Esophagus (tissue), 2 donors: Measurements from ENCODE around the gene GSG1L2. TPM values are rescaled to one million over a fixed set of nuclear protein-coding genes. Genes with fewer than 3 reads are reported as not detected.

Experiments
- H3K27ac ChIP-seq, 2 donors: one replicate each; pipeline ENCODE4 v1.5.1; 2013; ENCODE audit warnings: low read depth in 2 of 2, mild to moderate bottlenecking in 2 of 2, inconsistent platforms in 1 of 2, low read length in 1 of 2, moderate library complexity in 1 of 2
- H3K27me3 ChIP-seq, 2 donors: one replicate each; pipeline ENCODE4 v1.6.1; 2013; ENCODE audit warnings: low read length in 2 of 2, control low read depth in 1 of 2, mild to moderate bottlenecking in 1 of 2; ENCODE audit not compliant: insufficient read depth in 2 of 2, control insufficient read depth in 1 of 2
- H3K36me3 ChIP-seq, 2 donors: one replicate each; pipeline ENCODE4 v1.6.1; 2013; ENCODE audit warnings: low read length in 1 of 2; ENCODE audit not compliant: control insufficient read depth in 2 of 2, insufficient read depth in 2 of 2
- H3K4me1 ChIP-seq, 2 donors: one replicate each; pipeline ENCODE4 v1.6.1; 2013; ENCODE audit warnings: low read length in 1 of 2; ENCODE audit not compliant: control insufficient read depth in 2 of 2, insufficient read depth in 2 of 2
- H3K4me3 ChIP-seq, 2 donors: one replicate each; pipeline ENCODE4 v1.5.1; 2013; ENCODE audit warnings: low read length in 2 of 2, mild to moderate bottlenecking in 2 of 2, low read depth in 1 of 2, moderate library complexity in 1 of 2
- H3K9me3 ChIP-seq, 2 donors: one replicate each; pipeline ENCODE4 v1.6.1; 2013; ENCODE audit warnings: mild to moderate bottlenecking in 2 of 2, low read depth in 1 of 2, low read length in 1 of 2, moderate library complexity in 1 of 2; ENCODE audit not compliant: control insufficient read depth in 2 of 2, insufficient read depth in 1 of 2
- WGBS, 2 donors: extraction: QIAGEN DNeasy Blood & Tissue Kit; methylation state at CpG; one replicate each; pipeline ENCODE4 v1.1.7; 2013; 5-methylcytosine and 5-hydroxymethylcytosine counted together
- polyA plus RNA-seq, 2 donors: library from polyadenylated mRNA; stranded (reverse); fragments of 200-250 nt; gene quantifications; one replicate each; pipeline ENCODE4 v1.2.3, GENCODE V29; 2013
- donor health status: healthy with polysubstance abuse.
- donor health status: Bipolar disorder and iron deficiency.

GSG1L2 gene
- polyA plus RNA-seq, 2 donors, result not detected

DNA sequence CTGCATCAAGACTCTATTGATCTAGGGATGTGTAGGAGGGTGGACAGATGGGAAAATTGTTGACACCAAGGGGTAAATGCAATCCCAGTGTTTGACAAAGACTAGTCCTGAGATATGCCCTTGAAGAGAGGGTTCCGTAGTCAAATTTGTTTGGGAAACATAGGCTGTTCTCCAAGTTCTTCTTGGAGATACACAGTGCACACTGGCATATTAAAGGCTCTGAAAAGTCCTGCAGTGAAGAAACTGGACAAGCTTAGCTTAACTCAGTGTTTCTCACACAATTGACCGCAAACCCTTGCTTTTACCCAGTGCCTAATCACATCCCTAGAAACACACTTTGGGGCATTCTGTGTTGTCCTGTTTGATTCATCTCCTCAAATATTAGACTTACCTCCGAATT lies 41.3 kb downstream of the GSG1L2 start:
- no peaks in the 10 kb centered on the region for H3K4me1 ChIP-seq
- H3K9me3 ChIP-seq, result no peaks in the 10 kb centered on the region
- 78 to 87% methylated on average over 3 of the region's 3 CpGs for WGBS, 2 donors
- H3K27me3 ChIP-seq, result no peaks in the 10 kb centered on the region
- no peak overlapping the region for H3K27ac ChIP-seq
- no peak overlapping the region for H3K4me3 ChIP-seq
- no peaks in the 10 kb centered on the region for H3K36me3 ChIP-seq

DNA sequence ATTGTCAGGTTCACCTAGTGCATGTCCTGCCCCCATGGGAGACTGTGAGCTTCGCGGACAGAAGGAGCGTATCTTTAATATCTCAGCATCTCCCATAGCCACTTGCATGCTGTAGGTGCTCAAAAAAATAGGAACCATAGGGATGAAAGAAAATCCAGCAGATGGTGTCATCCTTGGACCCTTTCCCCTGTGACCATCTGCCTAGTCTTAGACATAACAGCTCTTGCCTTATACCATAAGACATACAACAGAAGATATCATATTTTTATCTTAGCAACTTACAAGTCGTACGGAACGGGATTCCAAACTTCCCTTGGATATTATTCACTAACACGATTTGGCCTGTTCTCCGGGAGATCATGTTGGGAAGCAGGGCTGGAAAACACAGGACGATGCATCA lies 45.0 kb downstream of the GSG1L2 start:
- Histone ChIP-seq H3K9me3 (no peaks in the 10 kb centered on the region), H3K27ac (no peak overlapping the region), H3K4me3 (no peak overlapping the region), H3K36me3 (no peaks in the 10 kb centered on the region), H3K4me1 (no peaks in the 10 kb centered on the region), H3K27me3 (no peaks in the 10 kb centered on the region)
- 89 to 91% methylated on average over 9 of the region's 9 CpGs for WGBS, 2 donors

DNA sequence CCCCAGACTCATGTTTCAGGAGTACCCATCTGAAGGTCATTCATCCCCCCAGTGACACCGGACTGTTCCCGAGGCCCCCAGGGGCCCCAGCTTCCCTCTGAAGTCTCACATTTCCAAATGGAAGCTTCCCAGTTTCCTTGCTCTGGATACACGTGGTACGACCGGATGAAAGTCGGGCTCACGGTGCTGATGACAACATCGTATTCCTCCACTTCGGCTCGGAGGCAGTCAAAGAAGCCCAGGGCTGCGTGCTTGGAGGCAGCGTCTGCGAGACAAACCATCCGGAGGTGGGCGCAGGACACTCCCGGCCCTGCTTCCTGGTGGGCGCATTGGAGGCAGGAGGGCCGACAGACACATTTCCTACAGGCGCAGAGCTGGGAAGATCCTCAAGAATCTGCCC lies 49.2 kb downstream of the GSG1L2 start:
- no peak overlapping the region for H3K4me3 ChIP-seq
- H3K9me3 ChIP-seq, result no peaks in the 10 kb centered on the region
- no peak overlapping the region for H3K27ac ChIP-seq
- H3K36me3 ChIP-seq, result no peaks in the 10 kb centered on the region
- H3K27me3 ChIP-seq, result no peaks in the 10 kb centered on the region
- WGBS, 2 donors, result 76 to 81% methylated on average over 19 of the region's 19 CpGs
- no peaks in the 10 kb centered on the region for H3K4me1 ChIP-seq

DNA sequence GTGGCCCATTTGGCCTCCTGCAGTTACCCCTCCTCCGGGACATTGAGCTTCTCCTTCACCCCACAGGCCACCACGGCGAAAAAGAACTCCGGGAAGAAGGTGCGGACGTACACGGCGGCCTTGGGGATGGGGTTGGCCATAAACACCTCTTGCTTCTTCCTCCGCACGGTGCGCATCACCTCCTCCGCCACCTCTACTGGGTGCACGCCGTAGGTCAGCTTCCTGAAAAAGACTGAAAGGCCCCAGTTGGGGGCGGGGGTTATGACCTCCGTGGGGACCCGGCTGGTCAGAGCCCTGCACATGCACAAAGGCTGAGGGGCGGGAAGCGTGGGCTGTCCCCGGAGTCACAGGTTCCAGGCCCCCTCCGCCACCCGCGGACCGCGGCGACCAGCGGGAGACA lies 50.4 kb downstream of the GSG1L2 start:
- Histone ChIP-seq H3K4me1 (no peaks in the 10 kb centered on the region), H3K4me3 (no peak overlapping the region), H3K27ac (no peak overlapping the region), H3K36me3 (no peaks in the 10 kb centered on the region), H3K9me3 (no peaks in the 10 kb centered on the region), H3K27me3 (no peaks in the 10 kb centered on the region)
- 92 to 94% methylated on average over 27 of the region's 27 CpGs for WGBS, 2 donors

DNA sequence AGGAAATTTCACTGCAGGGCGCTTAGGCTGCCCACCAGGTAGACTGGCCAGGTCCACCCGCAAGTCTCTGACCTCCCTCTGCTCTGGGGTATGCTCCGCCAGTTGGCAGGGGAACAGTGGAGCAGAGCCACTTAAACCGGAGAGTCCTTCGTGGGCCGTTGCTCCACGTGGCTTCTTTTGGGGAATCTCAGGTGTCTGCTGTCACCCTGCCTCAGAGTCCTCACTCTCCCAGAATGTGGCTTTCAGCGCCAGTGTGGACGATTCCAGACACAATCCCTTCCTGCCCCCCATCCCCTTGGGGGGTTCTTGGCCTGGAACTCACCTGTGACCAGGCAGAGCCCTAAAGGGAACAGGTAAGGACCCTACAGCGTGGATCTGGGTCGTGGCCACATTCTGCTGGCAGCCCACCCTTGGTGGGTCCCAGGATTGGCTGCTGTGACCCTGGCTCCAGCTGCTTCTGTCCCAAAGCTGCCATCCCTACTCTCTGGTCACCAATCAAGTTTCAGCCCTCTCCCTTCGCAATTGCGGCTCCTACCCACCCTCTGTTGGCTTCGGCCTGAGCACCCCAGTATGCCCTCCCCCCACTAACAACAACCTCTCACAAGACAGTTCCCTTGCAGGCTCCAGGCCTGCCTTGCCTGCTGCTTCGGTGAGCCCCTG lies 52.7 kb downstream of the GSG1L2 start:
- WGBS, 2 donors, result 78 to 81% methylated on average over 15 of the region's 15 CpGs
- H3K27ac ChIP-seq, result no peak overlapping the region
- no peaks in the 10 kb centered on the region for H3K4me1 ChIP-seq
- no peaks in the 10 kb centered on the region for H3K36me3 ChIP-seq
- no peaks in the 10 kb centered on the region for H3K9me3 ChIP-seq
- no peaks in the 10 kb centered on the region for H3K27me3 ChIP-seq
- no peak overlapping the region for H3K4me3 ChIP-seq

DNA sequence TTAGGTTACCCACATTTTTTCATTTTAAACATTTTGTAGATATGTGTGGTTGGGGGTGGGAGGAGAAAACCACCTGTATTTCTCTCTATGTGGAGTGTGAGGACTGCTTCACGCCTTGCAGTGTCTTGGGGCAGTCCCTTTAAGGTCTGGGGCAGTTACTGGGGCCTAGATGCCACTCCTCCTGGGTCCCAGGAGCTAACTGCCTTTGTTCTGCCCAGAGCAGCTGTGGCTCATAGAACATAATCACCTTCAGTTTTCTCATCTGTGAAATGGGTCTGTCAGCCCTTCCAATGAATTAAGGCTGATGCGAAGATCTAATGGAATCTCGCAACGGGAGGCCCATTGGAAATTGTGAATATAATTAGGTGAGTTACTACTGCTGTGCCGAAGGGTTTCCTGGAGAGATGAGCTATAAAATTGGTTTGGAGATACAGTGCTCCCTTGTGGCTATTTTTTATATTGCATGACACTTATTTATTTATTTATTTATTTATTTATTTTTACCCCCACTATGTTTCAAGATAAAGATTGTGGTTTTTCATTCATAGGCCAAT lies 53.4 kb downstream of the GSG1L2 start:
- Histone ChIP-seq H3K9me3 (no peaks in the 10 kb centered on the region), H3K4me3 (no peak overlapping the region), H3K36me3 (no peaks in the 10 kb centered on the region), H3K27me3 (no peaks in the 10 kb centered on the region), H3K4me1 (no peaks in the 10 kb centered on the region), H3K27ac (no peak overlapping the region)
- WGBS, 2 donors, result 30 to 40% methylated on average over 5 of the region's 5 CpGs

DNA sequence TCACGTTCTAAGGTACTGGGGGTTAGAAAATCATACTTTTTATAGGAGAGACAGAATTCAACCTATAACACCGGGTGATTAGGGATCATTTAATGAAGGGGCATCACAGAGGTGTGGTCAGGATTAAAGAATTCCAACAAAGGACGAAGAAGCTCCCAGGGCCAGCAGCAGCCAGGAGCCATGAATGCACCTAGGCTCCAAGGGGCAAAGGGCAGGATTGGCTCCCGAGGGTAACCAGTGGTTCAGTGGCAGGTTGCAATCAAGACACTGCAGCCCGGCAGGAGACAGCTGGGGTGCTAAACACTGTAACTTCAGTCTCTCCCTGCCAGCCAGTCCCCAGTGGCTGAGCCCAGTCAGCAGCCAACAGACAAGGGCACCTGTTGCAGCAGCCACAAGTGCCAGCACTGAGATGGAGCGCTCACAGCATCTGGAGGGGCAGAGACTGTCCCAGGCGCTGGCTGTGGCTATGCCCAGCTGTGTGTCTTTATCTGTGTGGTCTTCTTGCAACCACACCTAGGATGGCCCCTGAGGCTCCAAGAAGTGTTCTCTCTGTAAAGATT lies 54.4 kb downstream of the GSG1L2 start:
- Histone ChIP-seq H3K27me3 (no peaks in the 10 kb centered on the region), H3K4me1 (no peaks in the 10 kb centered on the region), H3K27ac (no peak overlapping the region), H3K4me3 (no peak overlapping the region), H3K36me3 (no peaks in the 10 kb centered on the region), H3K9me3 (no peaks in the 10 kb centered on the region)
- 72 to 85% methylated on average over 7 of the region's 7 CpGs for WGBS, 2 donors

DNA sequence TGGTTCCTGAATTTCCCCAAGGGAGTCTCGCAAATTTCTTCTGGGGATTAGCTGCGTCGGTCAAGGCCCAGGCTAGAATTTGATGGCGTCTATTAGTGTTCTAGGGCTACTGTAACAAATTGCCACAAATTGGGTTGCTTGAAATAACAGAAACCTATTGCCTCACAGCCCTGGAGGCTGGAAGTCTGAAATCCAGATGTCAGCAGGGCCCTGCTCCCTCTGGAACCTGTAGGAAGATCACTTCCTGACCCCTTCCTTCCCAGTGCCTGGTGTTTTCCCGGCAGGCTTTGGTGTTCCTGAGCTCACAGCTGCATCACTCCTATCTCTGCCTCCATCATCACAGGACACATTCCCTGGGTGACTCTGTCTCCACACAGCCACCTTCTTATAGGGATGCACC lies 54.9 kb downstream of the GSG1L2 start:
- Histone ChIP-seq H3K27ac (no peak overlapping the region), H3K4me1 (no peaks in the 10 kb centered on the region), H3K4me3 (no peak overlapping the region), H3K36me3 (no peaks in the 10 kb centered on the region), H3K9me3 (no peaks in the 10 kb centered on the region), H3K27me3 (no peaks in the 10 kb centered on the region)
- WGBS, 2 donors, result 69 to 72% methylated on average over 5 of the region's 5 CpGs

DNA sequence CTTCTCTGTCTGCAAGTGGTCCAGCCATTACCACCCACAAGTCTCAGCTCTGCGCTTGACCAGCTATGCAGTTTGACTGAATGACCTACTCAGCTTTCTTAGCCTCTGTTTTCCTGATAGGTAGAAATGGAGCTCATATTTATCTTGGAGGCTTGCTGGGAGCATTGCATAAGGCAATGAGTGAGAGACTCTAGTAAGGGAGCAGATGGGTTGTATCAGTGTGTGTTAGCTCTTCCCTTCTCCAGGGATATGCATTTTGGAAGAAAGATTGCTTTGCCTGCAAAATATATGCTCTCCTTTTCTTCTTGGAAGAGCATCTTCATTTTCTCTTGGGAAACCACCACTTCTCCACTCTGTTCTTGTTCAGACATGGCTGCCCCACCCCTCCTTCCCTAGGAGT lies 56.6 kb downstream of the GSG1L2 start:
- H3K4me1 ChIP-seq, result no peaks in the 10 kb centered on the region
- H3K9me3 ChIP-seq, result no peaks in the 10 kb centered on the region
- no peaks in the 10 kb centered on the region for H3K27me3 ChIP-seq
- no peak overlapping the region for H3K27ac ChIP-seq
- no peaks in the 10 kb centered on the region for H3K36me3 ChIP-seq
- H3K4me3 ChIP-seq, result no peak overlapping the region
- 97% methylated on average over 1 of the region's 1 CpG for WGBS, 2 donors

DNA sequence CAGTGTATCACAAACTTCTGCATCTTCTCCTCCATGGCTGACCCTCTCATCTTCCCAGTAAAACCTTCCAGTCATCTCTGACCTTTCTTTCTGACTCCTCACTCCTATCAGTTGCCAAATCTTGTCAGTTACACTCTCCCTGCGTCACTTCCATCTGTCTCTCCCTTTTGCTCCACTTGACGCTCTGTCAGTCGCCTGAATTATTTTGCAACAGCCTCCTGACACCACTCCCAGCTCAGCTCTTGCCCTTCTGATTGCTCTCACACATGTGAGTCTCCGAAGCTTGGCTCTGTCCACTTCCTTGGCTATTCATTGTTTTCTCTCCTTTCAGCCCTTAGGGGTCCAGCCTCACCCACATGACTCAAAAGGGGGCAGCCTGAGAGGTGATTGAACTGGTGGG lies 58.2 kb downstream of the GSG1L2 start:
- H3K27me3 ChIP-seq, result no peaks in the 10 kb centered on the region

More for the DNA sequence above, 58.2 kb downstream of the GSG1L2 start:
- Histone ChIP-seq H3K4me1 (no peaks in the 10 kb centered on the region), H3K27ac (no peak overlapping the region), H3K36me3 (no peaks in the 10 kb centered on the region), H3K9me3 (no peaks in the 10 kb centered on the region), H3K4me3 (no peak overlapping the region)
- 51% methylated on average over 4 of the region's 4 CpGs for WGBS, 2 donors
